ENCODE results near the gene SLC22A2.

The SLC22A2 gene

DNA sequence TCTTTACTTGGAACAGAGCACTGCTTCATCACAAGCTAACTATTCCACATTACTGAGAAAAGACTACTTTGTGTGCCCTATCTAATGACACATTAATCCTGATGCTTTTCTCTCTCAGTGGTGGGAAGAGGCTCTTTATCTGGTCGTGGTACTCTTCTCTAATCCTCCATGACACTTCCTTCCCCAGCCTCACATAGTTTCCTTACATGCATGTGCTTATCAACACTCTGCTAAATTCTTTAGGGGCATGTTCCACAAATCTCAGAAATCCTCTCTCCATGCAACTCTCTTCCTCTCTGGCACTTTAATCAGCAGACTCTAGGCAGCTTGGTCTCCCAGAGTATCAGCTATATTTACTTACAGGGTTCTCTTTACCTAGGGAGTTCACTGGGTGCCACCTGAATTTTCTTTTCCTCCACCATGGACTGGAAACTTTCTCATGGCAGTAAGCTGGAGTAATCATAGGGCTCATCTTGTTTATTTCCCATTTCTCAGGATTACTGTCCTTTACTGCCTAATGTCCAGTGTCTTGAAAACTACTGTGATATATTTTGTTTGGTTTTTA, 27.0 kb upstream of the SLC22A2 start:
- Histone ChIP-seq H3K9ac (no peak overlapping the region), H3K4me1 (no peaks in the 10 kb centered on the region), H2AFZ (no peak overlapping the region), H3K9me3 (ENCODE audit: control insufficient read depth, low read length) (no peaks in the 10 kb centered on the region), H3K27ac (no peak overlapping the region), H3K4me2 (ENCODE audit: low read length) (no peak overlapping the region), H3K4me3 (ENCODE audit: low read depth, low read length) (no peak overlapping the region), H3K27me3 (ENCODE audit: control insufficient read depth, insufficient read depth, low read length) (no peaks in the 10 kb centered on the region), H3K79me2 (no peaks in the 10 kb centered on the region), H3K36me3 (ENCODE audit: control insufficient read depth, insufficient read depth, low read length) (no peaks in the 10 kb centered on the region)
- TF ChIP-seq, protein P1, sequence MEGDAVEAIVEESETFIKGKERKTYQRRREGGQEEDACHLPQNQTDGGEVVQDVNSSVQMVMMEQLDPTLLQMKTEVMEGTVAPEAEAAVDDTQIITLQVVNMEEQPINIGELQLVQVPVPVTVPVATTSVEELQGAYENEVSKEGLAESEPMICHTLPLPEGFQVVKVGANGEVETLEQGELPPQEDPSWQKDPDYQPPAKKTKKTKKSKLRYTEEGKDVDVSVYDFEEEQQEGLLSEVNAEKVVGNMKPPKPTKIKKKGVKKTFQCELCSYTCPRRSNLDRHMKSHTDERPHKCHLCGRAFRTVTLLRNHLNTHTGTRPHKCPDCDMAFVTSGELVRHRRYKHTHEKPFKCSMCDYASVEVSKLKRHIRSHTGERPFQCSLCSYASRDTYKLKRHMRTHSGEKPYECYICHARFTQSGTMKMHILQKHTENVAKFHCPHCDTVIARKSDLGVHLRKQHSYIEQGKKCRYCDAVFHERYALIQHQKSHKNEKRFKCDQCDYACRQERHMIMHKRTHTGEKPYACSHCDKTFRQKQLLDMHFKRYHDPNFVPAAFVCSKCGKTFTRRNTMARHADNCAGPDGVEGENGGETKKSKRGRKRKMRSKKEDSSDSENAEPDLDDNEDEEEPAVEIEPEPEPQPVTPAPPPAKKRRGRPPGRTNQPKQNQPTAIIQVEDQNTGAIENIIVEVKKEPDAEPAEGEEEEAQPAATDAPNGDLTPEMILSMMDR (IDR thresholded peaks at IDR 0.05), result no peak

DNA sequence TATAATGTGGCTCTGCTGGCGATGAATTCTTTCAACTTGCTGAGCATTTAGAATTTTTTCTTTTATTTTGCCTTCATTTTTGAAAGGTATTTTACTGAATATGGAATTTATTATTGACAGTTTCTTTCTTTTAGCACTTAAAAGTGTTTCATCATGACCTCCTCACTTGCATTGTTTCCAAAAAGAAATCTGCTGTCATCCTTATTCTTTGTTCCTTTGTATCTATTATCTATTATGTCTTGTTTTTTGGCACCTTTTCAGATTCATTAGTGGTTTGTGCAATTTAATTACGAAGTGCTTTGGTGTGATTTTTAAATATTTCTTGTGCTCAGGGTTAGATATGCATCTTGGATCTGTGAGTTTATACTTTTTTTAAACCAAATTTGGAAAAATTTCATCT, 26.0 kb upstream of the SLC22A2 start:
- no peaks in the 10 kb centered on the region for H3K79me2 ChIP-seq
- H3K36me3 ChIP-seq (ENCODE audit: control insufficient read depth, insufficient read depth, low read length), result no peaks in the 10 kb centered on the region
- H2AFZ ChIP-seq, result no peak overlapping the region
- H3K4me3 ChIP-seq (ENCODE audit: low read depth, low read length), result no peak overlapping the region
- no peak overlapping the region for H3K27ac ChIP-seq
- H3K27me3 ChIP-seq (ENCODE audit: control insufficient read depth, insufficient read depth, low read length), result no peaks in the 10 kb centered on the region
- H3K4me1 ChIP-seq, result no peaks in the 10 kb centered on the region
- TF ChIP-seq, protein P1 (IDR thresholded peaks at IDR 0.05), result no peak
- H3K9ac ChIP-seq, result no peak overlapping the region
- H3K9me3 ChIP-seq (ENCODE audit: control insufficient read depth, low read length), result no peaks in the 10 kb centered on the region
- H3K4me2 ChIP-seq (ENCODE audit: low read length), result no peak overlapping the region

DNA sequence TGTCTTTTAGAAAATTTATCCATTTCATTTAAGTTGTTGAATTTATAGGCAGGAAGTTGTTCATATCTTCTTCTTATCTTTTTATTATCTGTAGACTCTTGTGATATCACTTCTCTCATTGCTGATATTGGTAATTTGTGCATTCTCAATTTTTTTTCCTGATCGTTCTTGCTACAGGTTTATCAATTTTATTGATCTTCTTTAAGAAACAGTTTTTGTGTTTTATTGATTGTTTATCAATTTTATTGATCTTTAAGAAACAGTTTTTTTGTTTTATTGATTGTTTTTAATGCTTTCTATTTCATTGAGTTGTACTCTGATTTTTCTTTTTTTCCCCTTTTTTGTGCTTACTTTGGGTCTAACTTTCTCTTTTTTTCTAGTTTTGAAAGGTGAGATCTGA, 23.8 kb upstream of the SLC22A2 start:
- no peak overlapping the region for H3K9ac ChIP-seq
- H3K36me3 ChIP-seq (ENCODE audit: control insufficient read depth, insufficient read depth, low read length), result no peaks in the 10 kb centered on the region
- no peaks in the 10 kb centered on the region for H3K4me1 ChIP-seq
- no peak overlapping the region for H2AFZ ChIP-seq
- H3K4me2 ChIP-seq (ENCODE audit: low read length), result no peak overlapping the region
- TF ChIP-seq, protein P1 (IDR thresholded peaks at IDR 0.05), result no peak
- no peaks in the 10 kb centered on the region for H3K27me3 ChIP-seq (ENCODE audit: control insufficient read depth, insufficient read depth, low read length)
- H3K27ac ChIP-seq, result no peak overlapping the region
- no peak overlapping the region for H3K4me3 ChIP-seq (ENCODE audit: low read depth, low read length)
- H3K79me2 ChIP-seq, result no peaks in the 10 kb centered on the region
- H3K9me3 ChIP-seq (ENCODE audit: control insufficient read depth, low read length), result no peaks in the 10 kb centered on the region

DNA sequence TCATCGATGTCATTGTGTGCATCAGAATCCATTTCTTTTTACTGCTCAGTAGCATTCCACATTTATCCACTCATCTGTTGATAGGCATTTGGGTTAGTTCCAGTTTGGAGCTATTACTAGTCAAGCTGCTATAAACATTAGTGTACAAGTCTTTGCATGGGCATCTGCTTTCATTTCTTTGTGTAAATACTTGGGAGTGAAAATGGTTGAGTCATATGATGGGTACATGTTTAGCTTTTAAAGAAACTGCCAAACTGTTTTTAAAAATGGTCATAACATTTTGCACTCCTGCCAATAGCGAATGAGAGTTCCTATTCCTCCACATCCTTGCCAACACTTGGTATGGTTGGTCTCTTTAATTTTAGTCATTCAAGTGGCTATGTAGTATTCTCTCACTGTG, 21.2 kb upstream of the SLC22A2 start:
- H3K9me3 ChIP-seq (ENCODE audit: control insufficient read depth, low read length), result no peaks in the 10 kb centered on the region
- no peaks in the 10 kb centered on the region for H3K79me2 ChIP-seq
- H3K36me3 ChIP-seq (ENCODE audit: control insufficient read depth, insufficient read depth, low read length), result no peaks in the 10 kb centered on the region
- no peak overlapping the region for H3K4me2 ChIP-seq (ENCODE audit: low read length)
- no peak overlapping the region for H3K27ac ChIP-seq
- H2AFZ ChIP-seq, result no peak overlapping the region
- H3K27me3 ChIP-seq (ENCODE audit: control insufficient read depth, insufficient read depth, low read length), result no peaks in the 10 kb centered on the region
- H3K4me1 ChIP-seq, result no peaks in the 10 kb centered on the region
- no peak overlapping the region for H3K9ac ChIP-seq
- H3K4me3 ChIP-seq (ENCODE audit: low read depth, low read length), result no peak overlapping the region
- TF ChIP-seq, protein P1 (IDR thresholded peaks at IDR 0.05), result no peak

DNA sequence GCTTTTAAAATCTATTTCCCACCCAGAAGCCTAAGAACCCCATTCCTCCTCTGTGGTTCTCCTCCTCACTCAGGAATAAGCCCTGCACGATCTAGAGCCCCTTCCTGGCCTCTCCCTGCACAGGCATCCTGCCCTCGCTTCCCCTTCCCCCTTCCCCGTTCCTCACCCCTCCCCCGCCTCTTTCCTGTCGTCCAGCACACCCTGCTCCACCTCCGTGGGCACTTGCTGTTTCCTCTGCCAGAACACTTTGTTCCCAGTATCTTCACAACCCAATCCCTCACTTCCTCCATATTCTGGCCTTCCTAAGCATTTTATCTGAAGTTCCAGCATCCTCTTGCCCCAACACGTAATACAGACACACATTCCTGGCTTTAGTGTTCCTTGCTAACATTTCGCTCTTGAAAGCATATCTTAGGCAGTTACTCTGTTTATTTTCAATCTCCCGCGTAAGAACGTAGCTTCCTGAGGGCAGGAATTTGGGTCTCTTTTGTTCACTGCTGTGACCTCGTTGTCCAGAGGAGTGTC, 20.2 kb upstream of the SLC22A2 start:
- Histone ChIP-seq H3K27ac (no peak overlapping the region), H3K27me3 (ENCODE audit: control insufficient read depth, insufficient read depth, low read length) (no peaks in the 10 kb centered on the region), H3K9me3 (ENCODE audit: control insufficient read depth, low read length) (no peaks in the 10 kb centered on the region), H3K79me2 (no peaks in the 10 kb centered on the region), H3K36me3 (ENCODE audit: control insufficient read depth, insufficient read depth, low read length) (no peaks in the 10 kb centered on the region), H2AFZ (no peak overlapping the region), H3K4me2 (ENCODE audit: low read length) (no peak overlapping the region), H3K4me1 (no peaks in the 10 kb centered on the region), H3K9ac (no peak overlapping the region), H3K4me3 (ENCODE audit: low read depth, low read length) (no peak overlapping the region)
- TF ChIP-seq, protein P1 (IDR thresholded peaks at IDR 0.05), result no peak

Measured in parathyroid adenoma (tissue), 2 donors.